IMR-90 (cell line): ENCODE measurements around the gene FBXL16. TPM values are rescaled to one million over a fixed set of nuclear protein-coding genes. Genes with fewer than 3 reads are reported as not detected.
A peak's percentile ranks its signal among the peaks of the same experiment; 100 is the strongest.

ENCODE experiments used
- ATAC-seq: fragments of 200-7000 bp; cut with Tn5 transposase; 2 replicates; pipeline ENCODE4 v1.9.1; 2020; ENCODE audit warnings: low read depth, mild to moderate bottlenecking, moderate library complexity
- BruUV-seq: library from RNA; stranded (reverse); fragments of 400-500 nt; replicated peaks from 2 replicates; lab custom pipeline; 2021; lab: Mats Ljungman, UMichigan
- CTCF ChIA-PET: fragments of 300-600 bp; formaldehyde crosslinking; extraction: SDS; loops from one replicate; lab custom pipeline; 2021; ENCODE audit warnings: antibody characterized with exemption; lab: Yijun Ruan, JAX
- POLR2A ChIA-PET: fragments of 300-600 bp; sonication (Branson Sonifier 250); formaldehyde crosslinking; loops from one replicate; lab custom pipeline; 2022; ENCODE audit warnings: antibody characterized with exemption; ENCODE audit not compliant: unreplicated experiment; lab: Charles Lee
- DNase-seq: peaks from one replicate; pipeline ENCODE4 v3.0.0; 2013
- H2AFZ ChIP-seq: replicated peaks from 2 replicates; pipeline ENCODE3; 2013; ENCODE audit warnings: low read length, mild to moderate bottlenecking; ENCODE audit not compliant: poor library complexity
- H2AK5ac ChIP-seq: 2 replicates; pipeline ENCODE4 v1.6.1; 2013; ENCODE audit warnings: low read depth, low read length, inconsistent platforms
- H2AK9ac ChIP-seq: replicated peaks from 2 replicates; pipeline ENCODE3; 2013; ENCODE audit warnings: mild to moderate bottlenecking, low read depth, low read length, moderate library complexity; ENCODE audit not compliant: poor library complexity
- H2BK120ac ChIP-seq: 2 replicates; pipeline ENCODE4 v1.6.1; 2013; ENCODE audit warnings: low read depth, low read length, inconsistent platforms
- H2BK15ac ChIP-seq: 3 replicates; pipeline ENCODE4 v1.6.1; 2013; ENCODE audit warnings: low read depth, low read length, inconsistent platforms
- H2BK20ac ChIP-seq: 2 replicates; pipeline ENCODE4 v1.6.1; 2013; ENCODE audit warnings: low read depth, mild to moderate bottlenecking, inconsistent platforms, low read length, moderate library complexity
- H2BK5ac ChIP-seq: 2 replicates; pipeline ENCODE4 v1.6.1; 2013; ENCODE audit warnings: mild to moderate bottlenecking, low read depth, low read length, inconsistent platforms; ENCODE audit not compliant: poor library complexity, severe bottlenecking
- H3K14ac ChIP-seq: replicated peaks from 2 replicates; pipeline ENCODE4 v1.6.1; 2013; ENCODE audit warnings: low read depth, low read length, inconsistent platforms
- H3K18ac ChIP-seq: 2 replicates; pipeline ENCODE4 v1.6.1; 2013; ENCODE audit warnings: low read depth, low read length, control low read depth
- H3K23ac ChIP-seq: 2 replicates; pipeline ENCODE4 v1.6.1; 2013; ENCODE audit warnings: low read depth, low read length, inconsistent platforms
- H3K27ac ChIP-seq: 2 replicates; pipeline ENCODE4 v1.5.1; 2013; ENCODE audit warnings: mild to moderate bottlenecking, control low read depth, low read length; ENCODE audit not compliant: insufficient read depth
- H3K27me3 ChIP-seq: 2 replicates; pipeline ENCODE4 v1.6.1; 2013; ENCODE audit warnings: low read length; ENCODE audit not compliant: control insufficient read depth, insufficient read depth
- H3K36me3 ChIP-seq: 2 replicates; pipeline ENCODE4 v1.6.1; 2013; ENCODE audit warnings: low read length, mixed read lengths; ENCODE audit not compliant: control insufficient read depth, insufficient read depth
- H3K4ac ChIP-seq: 2 replicates; pipeline ENCODE4 v1.6.1; 2013; ENCODE audit warnings: low read depth, low read length, inconsistent platforms
- H3K4me1 ChIP-seq: 2 replicates; pipeline ENCODE4 v1.6.1; 2013; ENCODE audit warnings: low read length, mixed read lengths; ENCODE audit not compliant: control insufficient read depth, insufficient read depth
- H3K4me2 ChIP-seq: 2 replicates; pipeline ENCODE4 v1.6.1; 2013; ENCODE audit warnings: low read depth, mild to moderate bottlenecking, control low read depth, low read length, moderate library complexity
- H3K4me3 ChIP-seq: 2 replicates; pipeline ENCODE4 v1.5.1; 2013; ENCODE audit warnings: low read depth, mild to moderate bottlenecking, control low read depth, low read length, moderate library complexity; ENCODE audit not compliant: insufficient read depth
- H3K56ac ChIP-seq: 2 replicates; pipeline ENCODE4 v1.6.1; 2013; ENCODE audit warnings: low read length, inconsistent platforms; ENCODE audit not compliant: insufficient read depth; ENCODE audit errors: extremely low read depth
- H3K79me1 ChIP-seq, 2 experiments: 2 replicates each; pipeline ENCODE4 v1.6.1; 2013; ENCODE audit warnings: low read length in 2 of 2, inconsistent platforms in 1 of 2, low read depth in 1 of 2
- H3K9ac ChIP-seq: 2 replicates; pipeline ENCODE4 v1.6.1; 2013; ENCODE audit warnings: low read depth, low read length, control low read depth
- H3K9me1 ChIP-seq: 2 replicates; pipeline ENCODE4 v1.6.1; 2013; ENCODE audit warnings: low read length, inconsistent platforms; ENCODE audit not compliant: insufficient read depth
- H3K9me3 ChIP-seq: 2 replicates; pipeline ENCODE4 v1.6.1; 2013; ENCODE audit warnings: low read length; ENCODE audit not compliant: control insufficient read depth, insufficient read depth
- H4K20me1 ChIP-seq: 2 replicates; pipeline ENCODE4 v1.6.1; 2013; ENCODE audit warnings: low read length, inconsistent platforms; ENCODE audit not compliant: insufficient read depth
- H4K5ac ChIP-seq: 2 replicates; pipeline ENCODE4 v1.6.1; 2013; ENCODE audit warnings: mild to moderate bottlenecking, low read depth, low read length, control low read depth
- H4K8ac ChIP-seq, 2 experiments: 2 replicates each; pipeline ENCODE4 v1.6.1; 2013; ENCODE audit warnings: low read depth in 2 of 2, low read length in 2 of 2, control low read depth in 1 of 2, inconsistent platforms in 1 of 2
- H4K91ac ChIP-seq: 2 replicates; pipeline ENCODE4 v1.6.1; 2013; ENCODE audit warnings: low read depth, low read length, inconsistent platforms; ENCODE audit not compliant: insufficient read depth
- BHLHE40 ChIP-seq: fragments of 150-350 bp; IDR thresholded peaks from 2 replicates; pipeline ENCODE4 v1.6.1; 2016; ENCODE audit warnings: mild to moderate bottlenecking, low read depth, low read length
- CEBPB ChIP-seq: IDR thresholded peaks from 2 replicates; pipeline ENCODE4 v1.6.1; 2012; ENCODE audit warnings: low read depth, low read length, improper control_type of control experiment
- CTCF ChIP-seq: conservative IDR thresholded peaks from 2 replicates; pipeline ENCODE4 v1.5.1; 2012; ENCODE audit warnings: mild to moderate bottlenecking, low read depth, low read length, improper control_type of control experiment
- ELK1 ChIP-seq: fragments of 150-350 bp; IDR thresholded peaks from 2 replicates; pipeline ENCODE4 v1.6.1; 2016; ENCODE audit warnings: low read depth, mild to moderate bottlenecking, low read length, moderate library complexity, borderline replicate concordance
- FOS ChIP-seq: fragments of 150-350 bp; IDR thresholded peaks from 2 replicates; pipeline ENCODE4 v1.6.1; 2016; ENCODE audit warnings: low read depth, low read length
- MAFK ChIP-seq: IDR thresholded peaks from 2 replicates; pipeline ENCODE4 v1.6.1; 2012; ENCODE audit warnings: low read depth, low read length, improper control_type of control experiment
- MAZ ChIP-seq: IDR thresholded peaks from 2 replicates; pipeline ENCODE4 v1.6.1; 2012; ENCODE audit warnings: low read depth, mild to moderate bottlenecking, low read length, improper control_type of control experiment, moderate library complexity, borderline replicate concordance
- NFE2L2 ChIP-seq: fragments of 150-350 bp; IDR thresholded peaks from 2 replicates; pipeline ENCODE4 v1.6.1; 2016; ENCODE audit warnings: low read depth, mild to moderate bottlenecking, low read length
- POLR2A ChIP-seq: IDR thresholded peaks from 2 replicates; pipeline ENCODE4 v1.6.1; 2012; ENCODE audit warnings: mild to moderate bottlenecking, low read depth, low read length
- RAD21 ChIP-seq: IDR thresholded peaks from 2 replicates; pipeline ENCODE4 v1.6.1; 2012; ENCODE audit warnings: low read length, improper control_type of control experiment
- RCOR1 ChIP-seq: IDR thresholded peaks from 2 replicates; pipeline ENCODE4 v1.6.1; 2012; ENCODE audit warnings: mild to moderate bottlenecking, low read length, improper control_type of control experiment; ENCODE audit not compliant: insufficient replicate concordance
- RFX5 ChIP-seq: IDR thresholded peaks from 2 replicates; pipeline ENCODE4 v1.8.0; 2012; ENCODE audit warnings: low read depth, mild to moderate bottlenecking, low read length, moderate library complexity
- WGBS, 2 experiments: methylation state at CpG; one replicate each; pipeline versions ENCODE4 v1.1.5 to v1.1.7; 2013; ENCODE audit warnings: missing lambda C conversion rate in 2 of 2; ENCODE audit not compliant: insufficient read length in 1 of 2; ENCODE audit errors: extremely low coverage in 2 of 2; 5-methylcytosine and 5-hydroxymethylcytosine counted together
- dilution Hi-C: fragments of 300-500 bp; cut with HindIII; formaldehyde crosslinking; loops from one replicate; pipeline ENCODE4 v1.14.3; 2018; ENCODE audit warnings: low sequenced_read_pairs; ENCODE audit not compliant: unreplicated experiment
- in situ Hi-C: fragments of 300-500 bp; cut with MboI; formaldehyde crosslinking; loops from 3 replicates; pipeline ENCODE4 v1.14.3; 2019; ENCODE audit warnings: low sequenced_read_pairs, inconsistent platforms, mixed read lengths
- intact Hi-C: fragments of 100-400 bp; cut with micrococcal nuclease; formaldehyde crosslinking; loops from 2 replicates; pipeline ENCODE4 v1.10.0; 2022
- polyA plus RNA-seq, 3 experiments: library from polyadenylated mRNA; depleted of rRNA; stranded (reverse); fragments of >200 nt; gene quantifications; 2 replicates each; pipeline ENCODE4 v1.2.3, GENCODE V29; 2012; ENCODE audit warnings: low replicate concordance in 1 of 3
- total RNA-seq: library from RNA; depleted of rRNA; stranded (reverse); fragments of >200 nt; gene quantifications from 2 replicates; pipeline ENCODE4 v1.2.3, GENCODE V29; 2012
- TF ChIP-seq, protein P1 (sequence below): fragments of 150-350 bp; IDR thresholded peaks from 2 replicates; pipeline ENCODE4 v1.6.1; 2017; ENCODE audit warnings: mild to moderate bottlenecking, antibody characterized with exemption, low read length, low read depth

FBXL16 gene
- total and polyA plus RNA-seq, 2 of the 4 experiments (the other 2 are of a cell fraction) = 0.18 to 2.2 TPM

DNA sequence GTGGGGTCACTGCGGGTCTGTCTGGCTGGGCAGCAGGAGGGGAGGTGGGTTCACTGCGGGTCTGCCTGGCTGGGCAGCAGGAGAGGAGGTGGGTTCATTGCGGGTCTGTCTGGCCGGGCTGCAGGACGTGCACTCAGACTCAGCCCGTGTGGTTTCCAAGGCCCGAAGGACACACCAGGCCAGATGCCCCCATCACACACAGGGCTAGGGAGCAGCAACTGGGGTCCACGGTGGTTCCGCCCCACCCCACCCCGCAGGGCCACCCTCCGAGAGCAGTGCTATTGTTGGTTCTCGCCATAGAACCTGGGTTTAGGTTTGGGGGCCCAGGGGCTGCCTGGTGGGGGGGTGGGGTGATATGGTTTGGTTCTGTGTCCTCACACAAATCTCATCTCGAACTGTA, 41.0 kb upstream of the FBXL16 start (continued):
- TF ChIP-seq ELK1 = no peak

- no peak overlapping the region for H3K27ac ChIP-seq
- no CpG with 5 or more reads among the region's 14 CpGs for WGBS, 2 experiments
- no peak overlapping the region for H3K9ac ChIP-seq
- no peaks in the 10 kb centered on the region for H3K79me1 ChIP-seq
- ChIA-PET POLR2A (no interaction called here), CTCF (no interaction called here)
- no peak overlapping the region for H3K23ac ChIP-seq
- intact Hi-C loops (no loop called here), dilution Hi-C loops (no loop called here), in situ Hi-C loops (no loop called here)
- no peak overlapping the region for H3K14ac ChIP-seq
- H2AFZ ChIP-seq = no peak overlapping the region
- H3K9me1 ChIP-seq = no peaks in the 10 kb centered on the region
- no peak overlapping the region for H3K18ac ChIP-seq
- H2BK5ac ChIP-seq = no peak overlapping the region
- no peak overlapping the region for H4K91ac ChIP-seq
- no peak overlapping the region for H2BK20ac ChIP-seq
- no peak overlapping the region for H2AK5ac ChIP-seq
- no peak overlapping the region for H3K4me3 ChIP-seq
- H3K4me2 ChIP-seq = no peak overlapping the region
- H3K27me3 ChIP-seq = no peaks in the 10 kb centered on the region; the same call in 1 of the 2 replicates
- BruUV-seq = no TSS peak
- no peak overlapping the region for H2BK15ac ChIP-seq
- H3K56ac ChIP-seq = no peak overlapping the region
- no peak overlapping the region for H4K8ac ChIP-seq
- H4K20me1 ChIP-seq = no peaks in the 10 kb centered on the region
- no peaks in the 10 kb centered on the region for H3K36me3 ChIP-seq
- H3K4me1 ChIP-seq = no peaks in the 10 kb centered on the region
- ATAC-seq = no peak
- no peak overlapping the region for H3K4ac ChIP-seq
- no peak overlapping the region for H4K5ac ChIP-seq
- no peak for DNase-seq
- H2BK120ac ChIP-seq = no peak overlapping the region
- H2AK9ac ChIP-seq = no peak overlapping the region
- no peaks in the 10 kb centered on the region for H3K9me3 ChIP-seq
- TF ChIP-seq FOS (no peak), ELK1 (no peak), POLR2A (no peak), RCOR1 (no peak), NFE2L2 (no peak), RFX5 (no peak), CTCF (peak; percentile 26; the same call in 1 of the 2 replicates), CEBPB (no peak), MAZ (no peak), MAFK (no peak), BHLHE40 (no peak), RAD21 (peak; percentile 35)
- TF ChIP-seq, protein P1, sequence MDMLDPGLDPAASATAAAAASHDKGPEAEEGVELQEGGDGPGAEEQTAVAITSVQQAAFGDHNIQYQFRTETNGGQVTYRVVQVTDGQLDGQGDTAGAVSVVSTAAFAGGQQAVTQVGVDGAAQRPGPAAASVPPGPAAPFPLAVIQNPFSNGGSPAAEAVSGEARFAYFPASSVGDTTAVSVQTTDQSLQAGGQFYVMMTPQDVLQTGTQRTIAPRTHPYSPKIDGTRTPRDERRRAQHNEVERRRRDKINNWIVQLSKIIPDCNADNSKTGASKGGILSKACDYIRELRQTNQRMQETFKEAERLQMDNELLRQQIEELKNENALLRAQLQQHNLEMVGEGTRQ = no peak
These were observed 40.1 kb upstream of the FBXL16 start for GRCh38 chr16:745739-746138.
